Measurements from ENCODE around the gene NALF2. TPM values are rescaled to one million over a fixed set of nuclear protein-coding genes. Genes with fewer than 3 reads are reported as not detected.

Gene NALF2
- total and polyA plus RNA-seq, 7 donors = under 0.01 to 0.54 (median 0.23) TPM; not detected in 2

DNA sequence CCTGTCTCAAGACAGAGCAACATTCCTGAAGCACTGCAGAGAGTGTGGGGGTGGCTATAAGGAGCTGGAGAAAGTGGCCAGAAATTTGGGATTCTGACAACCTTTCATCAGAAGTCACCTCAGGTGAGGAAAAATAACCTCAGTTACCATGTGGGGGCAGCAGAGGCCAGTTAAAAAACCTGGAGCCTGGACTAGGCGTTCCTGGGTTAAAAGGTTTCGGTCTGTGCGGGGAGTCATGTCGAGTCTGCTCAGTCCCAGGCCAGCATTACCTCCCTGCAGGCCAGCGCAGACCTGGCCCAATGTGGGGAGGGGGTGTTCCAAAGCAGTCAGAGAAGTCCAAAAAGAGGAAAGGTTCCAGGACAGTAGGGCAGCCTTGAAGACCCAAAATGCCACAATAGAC, 10.9 kb upstream of the NALF2 start:
- Histone ChIP-seq H3K27ac (no peak overlapping the region), H3K36me3 (no peaks in the 10 kb centered on the region), H3K4me1 (no peaks in the 10 kb centered on the region), H3K27me3 (no peaks in the 10 kb centered on the region), H3K9me3 (no peaks in the 10 kb centered on the region), H3K4me3 (no peak overlapping the region)
- intact Hi-C loops (cut with DNase I) = loop anchor here (5.0 kb wide), 1 partner anchor 604 kb away; no protein-coding TSS in a partner anchor
- DNase-seq = no peak
- 4 to 9% methylated on average over 5 of the region's 5 CpGs for WGBS, 2 donors
- no peak for TF ChIP-seq POLR2A (IDR thresholded peaks at IDR 0.05)
- TF ChIP-seq, protein P1, sequence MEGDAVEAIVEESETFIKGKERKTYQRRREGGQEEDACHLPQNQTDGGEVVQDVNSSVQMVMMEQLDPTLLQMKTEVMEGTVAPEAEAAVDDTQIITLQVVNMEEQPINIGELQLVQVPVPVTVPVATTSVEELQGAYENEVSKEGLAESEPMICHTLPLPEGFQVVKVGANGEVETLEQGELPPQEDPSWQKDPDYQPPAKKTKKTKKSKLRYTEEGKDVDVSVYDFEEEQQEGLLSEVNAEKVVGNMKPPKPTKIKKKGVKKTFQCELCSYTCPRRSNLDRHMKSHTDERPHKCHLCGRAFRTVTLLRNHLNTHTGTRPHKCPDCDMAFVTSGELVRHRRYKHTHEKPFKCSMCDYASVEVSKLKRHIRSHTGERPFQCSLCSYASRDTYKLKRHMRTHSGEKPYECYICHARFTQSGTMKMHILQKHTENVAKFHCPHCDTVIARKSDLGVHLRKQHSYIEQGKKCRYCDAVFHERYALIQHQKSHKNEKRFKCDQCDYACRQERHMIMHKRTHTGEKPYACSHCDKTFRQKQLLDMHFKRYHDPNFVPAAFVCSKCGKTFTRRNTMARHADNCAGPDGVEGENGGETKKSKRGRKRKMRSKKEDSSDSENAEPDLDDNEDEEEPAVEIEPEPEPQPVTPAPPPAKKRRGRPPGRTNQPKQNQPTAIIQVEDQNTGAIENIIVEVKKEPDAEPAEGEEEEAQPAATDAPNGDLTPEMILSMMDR (IDR thresholded peaks at IDR 0.05) = peak in 2 of 4 experiments; percentile 18 to 23

DNA sequence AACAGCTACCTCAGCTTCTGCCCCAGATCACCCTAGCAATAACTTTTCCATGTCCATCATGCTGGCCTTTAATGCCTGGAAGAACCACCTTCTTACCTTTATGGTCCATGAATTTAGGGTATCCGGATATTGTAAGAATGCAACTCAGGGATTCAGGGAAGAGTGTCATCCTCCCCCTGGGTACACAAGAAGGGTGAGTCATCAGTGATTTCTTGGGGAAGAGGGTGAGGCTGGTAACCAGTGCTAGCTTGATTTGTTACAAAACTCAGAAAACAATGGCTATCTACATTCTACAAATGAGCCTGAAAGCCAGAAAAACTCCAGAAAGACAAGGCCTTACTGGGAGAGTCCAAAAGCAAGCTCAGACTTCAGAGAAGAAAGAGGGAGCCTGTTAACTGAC, 10.4 kb upstream of the NALF2 start:
- no peaks in the 10 kb centered on the region for H3K4me1 ChIP-seq
- WGBS, 2 donors = 45 to 81% methylated on average over 1 of the region's 1 CpG

DNA sequence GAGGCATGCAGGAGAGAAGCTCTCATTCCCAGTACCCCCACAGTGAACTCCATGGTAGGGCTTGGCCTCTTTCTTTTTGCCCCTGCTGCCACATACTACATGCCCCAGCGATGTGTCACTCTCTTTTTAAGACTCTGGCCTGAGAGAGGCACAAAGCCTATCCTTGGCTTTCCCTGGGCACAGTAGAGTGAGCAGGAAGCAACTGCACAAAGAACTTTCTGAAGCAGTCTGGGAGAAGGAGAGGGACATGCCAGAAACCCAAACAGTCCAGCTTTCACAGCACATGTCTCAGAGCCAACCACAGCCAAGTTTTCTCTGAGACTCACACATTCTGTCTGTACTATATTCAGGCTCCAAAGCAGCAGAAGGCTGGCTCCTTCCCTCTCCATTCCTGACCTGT, 7.9 kb upstream of the NALF2 start:
- Histone ChIP-seq H3K9me3 (no peaks in the 10 kb centered on the region), H3K36me3 (no peaks in the 10 kb centered on the region), H3K27me3 (no peaks in the 10 kb centered on the region), H3K27ac (no peak overlapping the region), H3K4me3 (no peak overlapping the region), H3K4me1 (no peaks in the 10 kb centered on the region)
- no peak for DNase-seq
- TF ChIP-seq, protein P1 (IDR thresholded peaks at IDR 0.05) = no peak
- TF ChIP-seq POLR2A (IDR thresholded peaks at IDR 0.05) (no peak), EP300 (IDR thresholded peaks at IDR 0.05) (no peak), POLR2AphosphoS5 (IDR thresholded peaks at IDR 0.05) (no peak)
- intact Hi-C loops (cut with DNase I) = no loop called here
- 66 to 68% methylated on average over 1 of the region's 1 CpG for WGBS, 2 donors

More for the DNA sequence above, 10.4 kb upstream of the NALF2 start:
- intact Hi-C loops (cut with DNase I) = loop anchor here (5.0 kb wide), 1 partner anchor 604 kb away; no protein-coding TSS in a partner anchor
- no peaks in the 10 kb centered on the region for H3K27me3 ChIP-seq
- TF ChIP-seq EP300 (IDR thresholded peaks at IDR 0.05) (no peak), POLR2A (IDR thresholded peaks at IDR 0.05) (no peak), POLR2AphosphoS5 (IDR thresholded peaks at IDR 0.05) (no peak)
- TF ChIP-seq, protein P1 (IDR thresholded peaks at IDR 0.05) = no peak
- H3K4me3 ChIP-seq = no peak overlapping the region
- H3K27ac ChIP-seq = no peak overlapping the region
- DNase-seq = no peak
- no peaks in the 10 kb centered on the region for H3K36me3 ChIP-seq
- H3K9me3 ChIP-seq = no peaks in the 10 kb centered on the region

- no peak overlapping the region for H3K4me3 ChIP-seq
- H3K27ac ChIP-seq = no peak overlapping the region
- intact Hi-C loops (cut with DNase I) = no loop called here
- no peaks in the 10 kb centered on the region for H3K36me3 ChIP-seq
- TF ChIP-seq EP300 (IDR thresholded peaks at IDR 0.05) = no peak
- TF ChIP-seq, protein P1 (IDR thresholded peaks at IDR 0.05) = no peak
- no peak for TF ChIP-seq POLR2A (IDR thresholded peaks at IDR 0.05)
- no peak for TF ChIP-seq POLR2AphosphoS5 (IDR thresholded peaks at IDR 0.05)
- peaks cover 0 to 13% (median 6%) of the 10 kb centered on the region in 4 donors for H3K4me1 ChIP-seq
- no peak for DNase-seq
- H3K9me3 ChIP-seq = no peaks in the 10 kb centered on the region
- H3K27me3 ChIP-seq = peaks cover 6 to 13% (median 9%) of the 10 kb centered on the region in 3 donors
- 27 to 54% methylated on average over 3 of the region's 3 CpGs for WGBS, 2 donors
Measured at GRCh38 chrX:69501429-69501828, 2.7 kb upstream of the NALF2 start.

GRCh38 chrX:69503228-69503781, 821 bp upstream of the NALF2 start:
- Histone ChIP-seq H3K4me1 (peaks cover 0 to 13% (median 6%) of the 10 kb centered on the region in 4 donors), H3K27ac (no peak overlapping the region), H3K36me3 (no peaks in the 10 kb centered on the region), H3K27me3 (peaks cover 9 to 28% (median 19%) of the 10 kb centered on the region in 3 donors), H3K9me3 (no peaks in the 10 kb centered on the region), H3K4me3 (peak overlapping the region in 1 of 4 donors; percentile 52)
- intact Hi-C loops (cut with DNase I) = no loop called here
- no peak for DNase-seq
- WGBS, 2 donors = 23 to 25% methylated on average over 16 of the region's 16 CpGs
- TF ChIP-seq EP300 (IDR thresholded peaks at IDR 0.05) (no peak), POLR2AphosphoS5 (IDR thresholded peaks at IDR 0.05) (no peak), POLR2A (IDR thresholded peaks at IDR 0.05) (no peak)
- TF ChIP-seq, protein P1 (IDR thresholded peaks at IDR 0.05) = no peak
